GM18861 (cell line): ENCODE results near the gene FGGY.
"Not testable (repeated sequence)": the region's sequence is repeated elsewhere in the genome, so short reads cannot be mapped to it uniquely, and the experiment has no call there.

Source experiments
- ATAC-seq: cut with Tn5 transposase; IDR thresholded peaks from one replicate; pipeline ENCODE4 v1.9.1; 2021; ENCODE audit not compliant: unreplicated experiment

FGGY gene

DNA sequence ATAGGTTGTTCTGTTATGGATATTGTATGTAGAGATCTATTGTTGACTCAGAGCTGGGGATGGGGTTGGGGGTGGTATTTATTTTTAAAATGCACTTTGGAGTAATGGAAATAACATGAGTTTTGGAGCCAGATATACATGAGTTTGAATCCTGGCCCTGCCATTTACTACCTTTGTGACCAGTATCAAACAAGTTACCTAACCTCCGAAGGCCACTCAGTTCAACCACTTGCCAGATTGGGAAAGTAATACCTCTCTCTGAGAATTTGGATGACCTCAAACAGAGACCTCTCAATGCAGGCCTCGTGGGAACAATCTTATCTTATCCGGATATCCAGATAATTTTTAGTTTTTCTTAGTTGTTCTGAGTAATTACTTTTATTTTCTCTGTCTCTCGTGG, 181.0 kb downstream of the FGGY start:
- ATAC-seq = no peak

GRCh38 chr1:59478822-59479221, 181.9 kb downstream of the FGGY start:
- no peak for ATAC-seq

DNA sequence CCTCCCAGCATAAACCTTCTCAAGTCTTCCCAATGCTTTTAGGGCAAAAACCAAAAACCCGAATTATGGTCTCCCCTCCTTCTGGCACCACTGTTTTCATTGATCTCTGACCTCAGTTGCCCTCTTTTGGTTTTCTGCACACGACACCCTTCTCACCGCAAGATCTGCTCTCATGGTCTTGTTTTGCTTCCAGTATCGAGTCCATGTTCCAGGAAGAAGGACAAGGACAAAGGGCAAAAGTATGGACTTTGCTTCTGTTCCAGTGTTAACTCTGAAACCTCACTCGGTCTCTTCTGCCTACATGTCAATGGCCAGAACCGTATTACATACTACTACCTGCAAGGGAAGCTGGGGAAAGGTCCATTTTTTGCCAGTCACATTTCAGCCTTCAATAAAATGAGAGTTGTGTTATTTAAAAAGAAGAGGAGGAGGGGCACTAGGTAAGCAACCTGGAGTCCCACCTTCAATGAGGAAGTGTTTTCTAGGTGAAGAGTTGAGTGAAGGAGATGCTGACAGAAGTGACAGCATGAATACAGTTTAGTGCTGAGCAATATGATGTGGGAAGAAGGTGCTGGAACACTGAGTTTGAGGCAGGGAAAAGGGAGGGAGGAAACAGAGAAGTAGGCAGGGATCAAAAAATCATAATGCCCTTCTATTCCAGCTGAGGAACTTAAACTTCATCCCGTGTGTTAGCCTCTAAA, 183.4 kb downstream of the FGGY start:
- ATAC-seq = no peak

GRCh38 chr1:59481881-59482505, 185.1 kb downstream of the FGGY start:
- ATAC-seq = no peak

- ATAC-seq = no peak
Measured at GRCh38 chr1:59482986-59483385, 186.1 kb downstream of the FGGY start.

DNA sequence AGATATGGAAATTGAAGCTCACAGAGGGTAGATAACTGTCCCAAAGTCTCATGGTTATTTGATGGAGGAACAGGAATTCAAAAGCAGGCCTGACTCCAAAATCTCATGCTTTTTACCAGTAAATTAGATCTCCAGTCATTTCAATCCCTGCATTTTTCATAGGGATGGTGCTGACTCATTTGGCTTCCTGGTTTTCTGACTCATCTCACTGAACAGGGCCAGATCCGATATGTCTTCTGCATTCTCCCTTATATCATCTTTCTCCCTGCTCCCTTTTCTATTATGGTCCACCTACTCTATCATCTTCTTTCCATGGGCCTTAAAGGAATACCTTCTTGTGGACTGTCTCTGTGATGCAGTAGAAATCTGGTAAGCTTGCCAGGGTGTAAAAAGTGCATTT, 187.2 kb downstream of the FGGY start:
- no peak for ATAC-seq

- no peak for ATAC-seq
Measured at GRCh38 chr1:59485171-59485570, 188.3 kb downstream of the FGGY start.

- ATAC-seq = no peak
Measured at GRCh38 chr1:59485949-59486348, 189.1 kb downstream of the FGGY start.

- ATAC-seq = no peak
Measured at GRCh38 chr1:59486615-59487014, 189.7 kb downstream of the FGGY start.

GRCh38 chr1:59487335-59488031, 190.6 kb downstream of the FGGY start:
- ATAC-seq = no peak

GRCh38 chr1:59492500-59492899, 195.6 kb downstream of the FGGY start:
- no peak for ATAC-seq

DNA sequence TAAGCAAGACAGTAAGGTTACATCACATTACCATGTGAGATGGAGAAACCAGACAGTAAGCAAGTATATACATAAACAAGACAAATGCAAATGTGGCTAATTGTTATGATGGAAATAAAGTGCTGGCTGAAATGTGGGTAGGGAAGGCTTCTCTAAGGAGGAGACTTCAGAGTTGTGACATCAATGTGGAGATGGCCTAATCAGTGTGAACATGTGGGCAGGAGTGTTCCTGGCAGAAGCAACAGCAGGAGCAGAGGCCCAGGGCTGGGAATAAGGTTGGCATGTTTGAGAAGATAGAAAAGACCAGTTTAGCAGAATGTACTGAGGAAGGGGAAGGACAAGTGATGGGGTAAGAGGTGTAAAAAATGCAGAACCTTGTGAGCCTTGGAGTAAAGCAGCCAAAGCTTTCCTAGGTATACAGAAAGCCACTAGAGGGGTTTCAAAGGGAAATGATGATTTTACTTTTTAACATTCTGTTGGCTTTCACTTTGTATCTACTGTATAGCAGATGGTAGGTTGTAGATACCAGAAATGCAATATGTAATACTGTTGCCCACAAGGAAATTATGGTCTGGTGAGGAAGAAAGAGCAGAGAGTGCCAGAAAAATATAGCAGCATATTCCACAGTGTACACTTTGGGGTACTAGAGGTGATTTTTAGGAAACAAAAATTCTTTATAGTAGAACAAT, 197.4 kb downstream of the FGGY start:
- no peak for ATAC-seq

- ATAC-seq = not testable (repeated sequence)
Measured at GRCh38 chr1:59496156-59496555, 199.3 kb downstream of the FGGY start.

DNA sequence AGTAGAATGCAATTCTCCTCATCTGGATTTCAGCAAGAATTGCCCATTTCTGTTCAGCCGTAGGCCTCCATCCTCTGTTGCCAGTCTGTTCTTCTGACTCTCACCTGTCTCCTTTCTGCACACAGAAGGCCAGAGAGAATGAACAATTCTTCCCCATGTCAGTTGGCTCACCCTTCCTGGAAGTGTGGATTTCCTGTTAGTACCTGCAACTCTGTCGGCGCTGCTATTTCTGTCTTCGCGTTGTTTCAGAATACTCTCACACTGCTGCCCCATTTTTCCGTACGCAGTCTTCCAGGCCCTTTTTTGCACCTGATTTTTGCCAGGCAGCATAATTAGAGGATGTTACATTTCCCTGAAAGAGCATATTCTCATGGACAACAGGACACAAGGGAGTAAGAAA, 200.7 kb downstream of the FGGY start:
- no peak for ATAC-seq

DNA sequence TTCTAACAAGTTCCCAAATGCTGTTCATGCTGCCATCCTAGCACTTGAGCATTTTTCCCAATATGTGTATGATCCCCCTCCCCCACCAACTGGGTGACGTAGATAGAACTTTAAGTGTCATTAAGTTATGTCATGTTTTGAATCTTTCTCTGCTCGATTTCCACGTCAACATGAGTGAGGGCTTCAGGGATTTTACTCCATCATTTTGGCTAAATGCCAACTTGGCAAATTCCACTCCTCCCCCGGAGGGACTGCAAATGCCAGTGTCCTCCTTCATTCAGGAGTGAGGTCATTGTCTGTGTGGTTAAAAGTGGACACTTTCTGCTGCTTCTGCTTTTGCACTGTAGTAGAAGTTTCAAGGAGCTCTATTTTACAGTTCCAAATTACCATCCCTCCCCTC, 201.7 kb downstream of the FGGY start:
- ATAC-seq = no peak

DNA sequence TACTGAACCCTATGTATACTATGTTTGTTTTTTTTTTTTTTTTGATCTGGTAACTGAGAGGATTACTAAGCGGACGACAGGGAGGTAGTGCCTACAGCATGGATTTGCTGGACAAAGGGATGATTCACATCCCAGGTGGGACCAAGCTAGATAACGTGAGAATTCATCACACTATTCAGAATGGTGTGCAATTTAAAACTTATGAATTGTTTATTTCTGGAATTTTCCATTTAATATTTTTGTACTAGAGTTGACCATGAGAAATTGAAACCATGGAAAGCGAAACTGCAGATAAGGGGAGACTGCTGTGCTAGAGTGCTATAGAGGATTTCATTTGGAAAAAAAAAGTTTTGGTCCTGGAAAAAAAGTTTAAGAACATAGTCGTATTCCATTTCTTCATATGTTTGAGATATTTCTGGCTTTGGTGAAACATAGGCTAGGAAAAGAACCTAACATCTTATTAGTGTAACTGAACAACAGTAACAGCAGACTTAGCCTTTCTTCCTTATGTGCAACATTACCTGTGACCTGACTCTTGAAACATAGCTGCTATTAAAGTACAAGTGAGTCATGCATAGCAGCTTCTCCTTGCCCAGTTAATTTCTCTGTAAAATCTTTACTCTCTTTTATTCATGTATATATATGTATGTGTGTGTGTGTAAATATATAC, 202.5 kb downstream of the FGGY start:
- ATAC-seq = no peak

GRCh38 chr1:59499943-59500569, 203.2 kb downstream of the FGGY start:
- no peak for ATAC-seq

DNA sequence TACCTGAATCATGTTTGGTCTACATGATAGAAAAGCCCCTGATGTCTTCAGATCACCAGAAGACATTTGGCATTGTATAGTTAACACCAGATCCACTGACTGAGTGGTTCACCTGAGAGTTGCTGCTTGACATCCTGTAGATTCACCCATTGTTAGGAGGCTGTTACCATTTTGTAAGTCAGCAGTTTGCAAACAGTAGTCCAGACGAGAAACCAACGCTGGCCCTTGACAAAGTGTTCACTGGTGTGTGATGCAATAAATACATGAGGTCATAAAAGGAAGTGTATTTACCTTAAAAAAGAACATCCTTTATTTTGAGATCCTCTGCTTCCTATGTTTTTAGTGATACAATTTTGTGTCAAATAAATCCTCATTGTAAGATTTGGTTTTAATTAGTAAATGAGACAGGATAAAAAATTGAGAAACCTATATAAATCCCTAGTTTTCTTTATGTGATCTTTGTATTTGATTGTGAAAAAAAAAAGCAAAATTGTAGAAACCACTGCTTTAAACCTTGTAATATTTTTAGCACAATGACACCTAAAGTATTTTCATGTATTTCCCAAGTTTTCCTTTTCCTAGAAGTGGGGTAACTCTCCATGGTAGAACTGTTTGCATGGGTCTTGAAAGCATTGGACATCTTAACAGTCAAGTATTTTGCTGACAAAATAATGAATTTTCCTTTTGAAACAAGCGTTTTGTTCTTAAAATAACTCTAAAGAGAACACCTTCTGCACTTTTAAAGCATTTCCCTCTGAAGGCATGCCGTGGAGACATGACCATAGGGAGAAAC, 204.3 kb downstream of the FGGY start:
- no peak for ATAC-seq

DNA sequence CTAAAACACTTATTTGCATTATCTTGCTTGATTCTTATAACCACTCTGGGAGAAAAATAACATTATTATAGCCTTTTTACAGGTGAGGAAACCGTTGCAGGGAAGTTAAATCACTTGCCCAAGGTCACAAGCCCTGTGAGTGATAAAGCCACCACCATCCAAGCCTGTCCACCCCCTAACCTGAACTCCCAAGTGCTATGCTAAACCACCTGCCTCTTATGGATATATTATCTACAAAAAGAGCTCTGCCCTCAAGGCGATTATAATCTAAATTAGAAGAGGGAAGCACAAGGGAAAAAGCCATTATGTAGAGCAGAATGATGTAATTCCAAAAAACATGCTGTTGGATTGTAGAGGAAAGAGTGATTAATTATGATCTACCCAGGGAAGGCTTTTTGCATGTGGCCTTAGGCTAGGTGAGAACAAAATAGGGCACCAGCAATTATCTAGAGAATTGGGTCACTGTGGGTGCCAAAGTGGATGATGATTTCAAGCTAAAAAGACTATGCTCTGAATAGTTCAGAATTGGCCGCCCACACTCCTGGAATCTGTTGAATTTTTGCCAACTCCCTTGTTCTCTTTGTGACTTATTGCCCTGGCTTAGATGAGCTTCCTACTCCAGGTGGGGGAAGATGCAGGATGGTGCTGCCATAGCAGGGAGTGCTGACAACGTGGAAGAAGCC, 205.3 kb downstream of the FGGY start:
- ATAC-seq = no peak
